Esophagus (tissue), 2 donors: ENCODE results near the gene PSMD2. TPM values are rescaled to one million over a fixed set of nuclear protein-coding genes. Genes with fewer than 3 reads are reported as not detected.

Experiments used
- H3K27ac ChIP-seq, 2 donors: one replicate each; pipeline ENCODE4 v1.5.1; 2013; ENCODE audit warnings: low read depth in 2 of 2, mild to moderate bottlenecking in 2 of 2, inconsistent platforms in 1 of 2, low read length in 1 of 2, moderate library complexity in 1 of 2
- H3K27me3 ChIP-seq, 2 donors: one replicate each; pipeline ENCODE4 v1.6.1; 2013; ENCODE audit warnings: low read length in 2 of 2, control low read depth in 1 of 2, mild to moderate bottlenecking in 1 of 2; ENCODE audit not compliant: insufficient read depth in 2 of 2, control insufficient read depth in 1 of 2
- H3K36me3 ChIP-seq, 2 donors: one replicate each; pipeline ENCODE4 v1.6.1; 2013; ENCODE audit warnings: low read length in 1 of 2; ENCODE audit not compliant: control insufficient read depth in 2 of 2, insufficient read depth in 2 of 2
- H3K4me1 ChIP-seq, 2 donors: one replicate each; pipeline ENCODE4 v1.6.1; 2013; ENCODE audit warnings: low read length in 1 of 2; ENCODE audit not compliant: control insufficient read depth in 2 of 2, insufficient read depth in 2 of 2
- H3K4me3 ChIP-seq, 2 donors: one replicate each; pipeline ENCODE4 v1.5.1; 2013; ENCODE audit warnings: low read length in 2 of 2, mild to moderate bottlenecking in 2 of 2, low read depth in 1 of 2, moderate library complexity in 1 of 2
- H3K9me3 ChIP-seq, 2 donors: one replicate each; pipeline ENCODE4 v1.6.1; 2013; ENCODE audit warnings: mild to moderate bottlenecking in 2 of 2, low read depth in 1 of 2, low read length in 1 of 2, moderate library complexity in 1 of 2; ENCODE audit not compliant: control insufficient read depth in 2 of 2, insufficient read depth in 1 of 2
- WGBS, 2 donors: extraction: QIAGEN DNeasy Blood & Tissue Kit; methylation state at CpG; one replicate each; pipeline ENCODE4 v1.1.7; 2013; 5-methylcytosine and 5-hydroxymethylcytosine counted together
- polyA plus RNA-seq, 2 donors: library from polyadenylated mRNA; stranded (reverse); fragments of 200-250 nt; gene quantifications; one replicate each; pipeline ENCODE4 v1.2.3, GENCODE V29; 2013
- donor health status: healthy with polysubstance abuse.
- donor health status: Bipolar disorder and iron deficiency.

Gene PSMD2
- polyA plus RNA-seq, 2 donors: 50.1 to 156 TPM

DNA sequence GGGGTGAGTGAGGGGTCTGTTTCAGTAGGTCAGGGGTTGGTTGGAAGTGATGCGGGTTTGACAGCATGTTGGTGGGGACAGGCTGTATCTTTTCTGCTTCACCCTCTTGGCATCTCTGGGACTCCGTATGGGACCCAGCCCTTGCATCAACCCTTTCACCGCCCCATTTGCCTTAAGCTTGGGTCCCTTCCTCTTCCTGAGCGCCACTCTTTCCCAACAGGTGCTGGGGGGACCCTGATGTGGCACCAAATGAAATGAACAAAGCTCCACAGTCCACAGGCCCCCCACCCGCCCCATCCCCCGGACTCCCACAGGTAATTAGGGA, 16.5 kb downstream of the PSMD2 start:
- Histone ChIP-seq H3K27ac (peak overlapping the region; percentile 94 to 99), H3K27me3 (no peaks in the 10 kb centered on the region), H3K4me1 (peaks cover 0 to 25% of the 10 kb centered on the region in 2 donors), H3K4me3 (peak overlapping the region; percentile 84), H3K36me3 (peaks cover 4 to 22% of the 10 kb centered on the region in 2 donors), H3K9me3 (no peaks in the 10 kb centered on the region)
- 4 to 8% methylated on average over 6 of the region's 6 CpGs for WGBS, 2 donors

DNA sequence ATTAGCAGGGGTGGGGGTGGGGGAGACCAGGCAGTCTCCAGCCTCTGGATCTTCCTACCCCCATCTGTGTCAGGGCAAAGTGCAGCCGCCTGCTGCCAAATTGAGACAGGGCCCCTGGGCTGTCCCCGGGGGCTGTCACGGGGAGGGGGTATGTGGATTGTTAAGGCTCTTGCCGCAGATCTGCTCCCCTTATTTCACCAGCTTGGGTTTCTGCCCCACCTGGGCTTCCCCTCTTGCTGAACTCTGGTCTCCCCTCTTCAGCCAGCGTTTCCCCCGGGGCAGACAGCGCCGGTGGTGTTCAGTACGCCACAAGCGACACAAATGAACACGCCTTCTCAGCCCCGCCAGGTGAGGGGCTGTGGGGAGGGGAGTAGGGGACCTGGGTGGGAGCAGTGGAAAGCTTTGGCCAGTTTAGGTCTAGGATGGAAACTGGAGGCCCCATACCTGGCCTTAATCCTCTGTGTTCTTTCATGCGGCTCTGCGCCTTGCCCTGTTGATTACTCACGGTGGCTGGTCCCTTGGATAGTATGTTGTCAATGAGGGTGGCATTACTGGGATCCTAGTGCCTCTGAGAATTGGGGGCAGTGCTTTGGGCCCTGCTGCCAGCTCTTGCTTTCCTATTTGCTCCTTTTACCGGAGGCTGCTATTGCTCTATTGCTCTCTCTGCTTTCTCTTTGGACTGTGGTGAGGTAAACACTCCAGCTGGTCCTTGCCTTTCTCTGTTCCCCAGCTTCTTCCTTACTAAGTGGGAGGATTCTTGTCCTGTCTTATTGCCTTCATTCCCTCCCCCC, 17.0 kb downstream of the PSMD2 start:
- H3K27me3 ChIP-seq: no peaks in the 10 kb centered on the region
- peak overlapping the region; percentile 94 to 99 for H3K27ac ChIP-seq
- H3K36me3 ChIP-seq: peaks cover 4 to 26% of the 10 kb centered on the region in 2 donors
- H3K4me3 ChIP-seq: peak overlapping the region; percentile 84
- 14 to 22% methylated on average over 16 of the region's 16 CpGs for WGBS, 2 donors
- no peaks in the 10 kb centered on the region for H3K9me3 ChIP-seq
- peaks cover 0 to 28% of the 10 kb centered on the region in 2 donors for H3K4me1 ChIP-seq

DNA sequence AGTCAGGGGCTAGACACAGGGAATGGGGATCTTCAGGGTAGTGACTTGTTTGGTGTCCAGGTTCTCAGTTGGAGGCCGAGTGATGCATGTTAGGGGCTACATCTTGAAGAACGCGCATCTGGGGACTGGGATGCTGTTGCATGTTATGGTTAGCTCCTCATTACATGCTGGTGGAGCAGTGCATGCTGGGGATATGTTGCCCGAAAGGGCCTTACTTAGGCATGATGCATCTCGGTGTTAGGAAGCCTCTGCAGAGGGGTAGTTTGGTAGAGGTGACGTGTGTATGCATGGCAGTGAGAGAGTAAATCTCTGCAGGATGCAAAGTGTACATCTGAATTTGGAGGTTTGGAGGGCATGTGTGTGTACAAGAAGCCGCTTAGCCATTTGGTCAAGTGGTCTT, 17.8 kb downstream of the PSMD2 start:
- peak overlapping the region; percentile 84 for H3K4me3 ChIP-seq
- peaks cover 7 to 34% of the 10 kb centered on the region in 2 donors for H3K36me3 ChIP-seq
- WGBS, 2 donors: 63 to 66% methylated on average over 7 of the region's 7 CpGs
- peaks cover 0 to 28% of the 10 kb centered on the region in 2 donors for H3K4me1 ChIP-seq
- H3K27ac ChIP-seq: peak overlapping the region; percentile 94 to 99
- no peaks in the 10 kb centered on the region for H3K9me3 ChIP-seq
- H3K27me3 ChIP-seq: no peaks in the 10 kb centered on the region

DNA sequence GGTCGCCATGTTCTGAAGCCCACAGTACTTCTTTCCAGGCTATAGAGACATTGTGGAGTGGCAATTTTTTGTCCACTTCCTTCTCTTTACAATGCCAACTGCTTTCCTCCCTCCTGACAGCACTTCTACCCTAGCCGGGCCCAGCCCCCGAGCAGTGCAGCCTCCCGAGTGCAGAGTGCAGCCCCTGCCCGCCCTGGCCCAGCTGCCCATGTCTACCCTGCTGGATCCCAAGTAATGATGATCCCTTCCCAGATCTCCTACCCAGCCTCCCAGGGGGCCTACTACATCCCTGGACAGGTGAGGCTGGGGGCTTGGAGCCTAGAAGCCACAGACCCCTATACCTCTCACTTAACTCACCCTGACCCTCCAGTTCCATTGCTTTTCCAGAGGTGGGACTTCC, 18.2 kb downstream of the PSMD2 start:
- H3K27me3 ChIP-seq: no peaks in the 10 kb centered on the region
- H3K4me1 ChIP-seq: peaks cover 0 to 28% of the 10 kb centered on the region in 2 donors
- peak overlapping the region; percentile 84 for H3K4me3 ChIP-seq
- WGBS, 2 donors: 45 to 58% methylated on average over 5 of the region's 5 CpGs
- peaks cover 7 to 36% of the 10 kb centered on the region in 2 donors for H3K36me3 ChIP-seq
- peak overlapping the region; percentile 68 to 99 for H3K27ac ChIP-seq
- H3K9me3 ChIP-seq: no peaks in the 10 kb centered on the region

DNA sequence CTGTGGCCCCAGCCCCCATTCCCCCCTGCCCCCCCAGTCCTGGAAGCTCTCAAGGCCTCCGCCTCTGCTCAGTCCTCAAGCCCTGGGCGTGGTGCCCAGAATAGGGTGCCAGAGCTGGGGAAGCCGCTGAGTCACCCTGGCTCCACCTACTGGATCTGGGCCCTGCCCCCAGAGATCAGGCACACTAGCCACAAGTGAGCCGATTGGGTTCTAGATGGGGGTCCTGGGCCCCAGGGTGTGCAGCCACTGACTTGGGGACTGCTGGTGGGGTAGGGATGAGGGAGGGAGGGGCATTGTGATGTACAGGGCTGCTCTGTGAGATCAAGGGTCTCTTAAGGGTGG, 21.0 kb downstream of the PSMD2 start:
- Histone ChIP-seq H3K4me1 (peaks cover 0 to 28% of the 10 kb centered on the region in 2 donors), H3K36me3 (peaks cover 25 to 61% of the 10 kb centered on the region in 2 donors), H3K27me3 (no peaks in the 10 kb centered on the region), H3K9me3 (no peaks in the 10 kb centered on the region), H3K4me3 (peak overlapping the region; percentile 49 to 54), H3K27ac (peak overlapping the region; percentile 98 to 99)
- WGBS, 2 donors: 0 to 6% methylated on average over 4 of the region's 4 CpGs

DNA sequence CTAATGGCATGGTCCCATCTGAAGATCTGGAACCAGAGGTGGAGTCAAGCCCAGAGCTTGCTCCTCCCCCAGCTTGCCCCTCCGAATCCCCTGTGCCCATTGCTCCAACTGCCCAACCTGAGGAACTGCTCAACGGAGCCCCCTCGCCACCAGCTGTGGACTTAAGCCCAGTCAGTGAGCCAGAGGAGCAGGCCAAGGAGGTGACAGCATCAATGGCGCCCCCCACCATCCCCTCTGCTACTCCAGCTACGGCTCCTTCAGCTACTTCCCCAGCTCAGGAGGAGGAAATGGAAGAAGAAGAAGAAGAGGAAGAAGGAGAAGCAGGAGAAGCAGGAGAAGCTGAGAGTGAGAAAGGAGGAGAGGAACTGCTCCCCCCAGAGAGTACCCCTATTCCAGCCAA, 22.6 kb downstream of the PSMD2 start:
- Histone ChIP-seq H3K4me3 (no peak overlapping the region), H3K27ac (peak overlapping the region in 1 of 2 donors; percentile 45), H3K27me3 (no peaks in the 10 kb centered on the region), H3K4me1 (peaks cover 0 to 23% of the 10 kb centered on the region in 2 donors), H3K36me3 (peaks cover 31 to 70% of the 10 kb centered on the region in 2 donors), H3K9me3 (no peaks in the 10 kb centered on the region)
- 84 to 90% methylated on average over 5 of the region's 5 CpGs for WGBS, 2 donors

DNA sequence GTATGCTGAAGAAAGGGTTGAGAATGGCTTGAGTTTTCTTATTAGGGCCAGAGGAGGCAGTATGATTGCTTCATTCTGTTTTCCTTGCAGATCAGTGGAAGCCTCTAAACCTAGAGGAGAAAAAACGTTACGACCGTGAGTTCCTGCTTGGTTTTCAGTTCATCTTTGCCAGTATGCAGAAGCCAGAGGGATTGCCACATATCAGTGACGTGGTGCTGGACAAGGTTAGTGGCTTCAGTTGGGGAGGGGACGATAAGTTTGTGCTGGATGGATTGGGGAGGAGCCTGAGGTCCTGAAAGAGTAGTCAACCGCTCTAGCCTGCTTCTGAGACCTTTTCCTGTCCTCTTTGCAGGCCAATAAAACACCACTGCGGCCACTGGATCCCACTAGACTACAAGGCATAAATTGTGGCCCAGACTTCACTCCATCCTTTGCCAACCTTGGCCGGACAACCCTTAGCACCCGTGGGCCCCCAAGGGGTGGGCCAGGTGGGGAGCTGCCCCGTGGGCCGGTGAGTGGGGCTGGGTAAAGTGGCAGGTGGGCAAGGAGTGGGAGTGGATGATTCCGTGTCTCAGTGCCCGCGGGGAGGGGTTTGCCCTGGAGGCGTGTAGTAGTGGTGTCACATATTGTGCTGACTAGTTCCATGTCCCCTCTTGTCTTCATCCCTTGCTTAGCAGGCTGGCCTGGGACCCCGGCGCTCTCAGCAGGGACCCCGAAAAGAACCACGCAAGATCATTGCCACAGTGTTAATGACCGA, 23.9 kb downstream of the PSMD2 start:
- H3K27ac ChIP-seq: peak overlapping the region in 1 of 2 donors; percentile 27
- H3K27me3 ChIP-seq: no peaks in the 10 kb centered on the region
- peaks cover 0 to 13% of the 10 kb centered on the region in 2 donors for H3K4me1 ChIP-seq
- H3K4me3 ChIP-seq: no peak overlapping the region
- WGBS, 2 donors: 85 to 88% methylated on average over 20 of the region's 20 CpGs
- H3K9me3 ChIP-seq: no peaks in the 10 kb centered on the region
- peaks cover 39 to 73% of the 10 kb centered on the region in 2 donors for H3K36me3 ChIP-seq

DNA sequence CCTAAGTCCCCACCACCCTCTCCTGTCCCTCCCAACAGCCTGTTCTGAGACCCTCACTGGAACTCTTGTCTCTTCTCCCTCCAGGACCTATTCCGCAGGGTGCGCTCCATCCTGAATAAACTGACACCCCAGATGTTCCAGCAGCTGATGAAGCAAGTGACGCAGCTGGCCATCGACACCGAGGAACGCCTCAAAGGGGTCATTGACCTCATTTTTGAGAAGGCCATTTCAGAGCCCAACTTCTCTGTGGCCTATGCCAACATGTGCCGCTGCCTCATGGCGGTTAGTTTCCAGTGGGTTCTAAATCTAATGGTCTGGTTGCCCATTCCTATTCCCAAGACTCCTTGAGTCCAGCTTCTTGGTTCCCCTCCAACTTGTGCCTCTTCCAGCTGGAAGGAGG, 24.7 kb downstream of the PSMD2 start:
- peaks cover 0 to 13% of the 10 kb centered on the region in 2 donors for H3K4me1 ChIP-seq
- no peaks in the 10 kb centered on the region for H3K9me3 ChIP-seq
- H3K4me3 ChIP-seq: no peak overlapping the region
- no peak overlapping the region for H3K27ac ChIP-seq
- no peaks in the 10 kb centered on the region for H3K27me3 ChIP-seq
- H3K36me3 ChIP-seq: peaks cover 45 to 80% of the 10 kb centered on the region in 2 donors
- 87 to 93% methylated on average over 8 of the region's 8 CpGs for WGBS, 2 donors

DNA sequence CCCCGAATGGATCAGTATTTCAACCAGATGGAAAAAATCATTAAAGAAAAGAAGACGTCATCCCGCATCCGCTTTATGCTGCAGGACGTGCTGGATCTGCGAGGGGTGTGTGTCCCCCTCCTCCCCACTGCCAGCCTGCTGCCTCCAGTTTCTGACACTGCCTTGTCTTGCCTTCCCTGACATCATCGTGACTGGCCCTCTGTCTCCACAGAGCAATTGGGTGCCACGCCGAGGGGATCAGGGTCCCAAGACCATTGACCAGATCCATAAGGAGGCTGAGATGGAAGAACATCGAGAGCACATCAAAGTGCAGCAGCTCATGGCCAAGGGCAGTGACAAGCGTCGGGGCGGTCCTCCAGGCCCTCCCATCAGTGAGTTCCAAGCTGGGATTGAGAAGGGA, 26.2 kb downstream of the PSMD2 start:
- WGBS, 2 donors: 88 to 89% methylated on average over 13 of the region's 13 CpGs
- Histone ChIP-seq H3K9me3 (no peaks in the 10 kb centered on the region), H3K36me3 (peaks cover 46 to 79% of the 10 kb centered on the region in 2 donors), H3K4me3 (no peak overlapping the region), H3K27ac (no peak overlapping the region), H3K4me1 (peaks cover 0 to 6% of the 10 kb centered on the region in 2 donors), H3K27me3 (no peaks in the 10 kb centered on the region)
